ENCODE results near the gene COQ8B. TPM values are rescaled to one million over a fixed set of nuclear protein-coding genes. Genes with fewer than 3 reads are reported as not detected.

The COQ8B gene
- polyA plus RNA-seq, 1 donor (not counting 4 experiments of a cell fraction or from before 2014, with no cell fraction given), result 11.0 TPM

- Histone ChIP-seq H3K27me3 (ENCODE audit: control insufficient read depth, extremely low read depth, insufficient read depth, low read length) (no peaks in the 10 kb centered on the region), H3K4me1 (ENCODE audit: control insufficient read depth, extremely low read depth, insufficient read depth, low read length) (peaks cover 33% of the 10 kb centered on the region), H3K9me1 (ENCODE audit: control insufficient read depth, extremely low read depth, insufficient read depth, low read length) (peaks cover 9% of the 10 kb centered on the region), H3K79me2 (ENCODE audit: control insufficient read depth, insufficient read depth, low read length) (peaks cover 81% of the 10 kb centered on the region), H3K27ac (ENCODE audit: control insufficient read depth, insufficient read depth, low read length) (no peak overlapping the region), H4K20me1 (ENCODE audit: control insufficient read depth, extremely low read depth, insufficient read depth, low read length) (peaks cover 19% of the 10 kb centered on the region), H3K9me3 (ENCODE audit: control insufficient read depth, low read depth, low read length) (no peaks in the 10 kb centered on the region), H2AFZ (ENCODE audit: control insufficient read depth, low read length) (no peak overlapping the region), H3K9ac (ENCODE audit: control insufficient read depth, extremely low read depth, insufficient read depth, low read length) (no peak overlapping the region), H3K4me3 (ENCODE audit: control insufficient read depth in 2 of 3, extremely low read depth in 1 of 3, insufficient read depth in 2 of 3, low read depth in 1 of 3, low read length in 3 of 3) (no peak overlapping the region), H3K36me3 (ENCODE audit: control insufficient read depth in 2 of 2, extremely low read depth in 1 of 2, insufficient read depth in 2 of 2, low read length in 2 of 2) (peaks cover 25 to 58% of the 10 kb centered on the region in 2 experiments), H3K4me2 (ENCODE audit: control insufficient read depth, extremely low read depth, insufficient read depth, low read depth, low read length) (no peak overlapping the region)
- FAIRE-seq (no peak), DNase-seq (ENCODE audit: low read depth, low spot score) (no peak)
- dilution Hi-C loops (cut with MboI; ENCODE audit: extremely low pct_ligation_motif_present, low sequenced_read_pairs), result no loop called here
- TF ChIP-seq CTCF (optimal IDR thresholded peaks at IDR 0.05 in 1 of 3, IDR thresholded peaks at IDR 0.05 in 1 of 3, conservative IDR thresholded peaks at IDR 0.05 in 1 of 3; ENCODE audit: extremely low read depth in 1 of 3, insufficient read depth in 2 of 3, low read length in 3 of 3) (no peak), EZH2 (IDR thresholded peaks at IDR 0.05; ENCODE audit: low read length) (no peak)
These were observed 39.1 kb upstream of the COQ8B start for GRCh38 chr19:40755791-40756190.

GRCh38 chr19:40755248-40755624 lies 38.5 kb upstream of the COQ8B start:
- no peak overlapping the region for H3K9ac ChIP-seq (ENCODE audit: control insufficient read depth, extremely low read depth, insufficient read depth, low read length)
- dilution Hi-C loops (cut with MboI; ENCODE audit: extremely low pct_ligation_motif_present, low sequenced_read_pairs), result no loop called here

More at GRCh38 chr19:40755248-40755624, 38.5 kb upstream of the COQ8B start:
- no peak overlapping the region for H3K27ac ChIP-seq (ENCODE audit: control insufficient read depth, insufficient read depth, low read length)
- no peaks in the 10 kb centered on the region for H3K27me3 ChIP-seq (ENCODE audit: control insufficient read depth, extremely low read depth, insufficient read depth, low read length)
- H3K79me2 ChIP-seq (ENCODE audit: control insufficient read depth, insufficient read depth, low read length), result peaks cover 80% of the 10 kb centered on the region
- H2AFZ ChIP-seq (ENCODE audit: control insufficient read depth, low read length), result no peak overlapping the region
- FAIRE-seq (no peak), DNase-seq (ENCODE audit: low read depth, low spot score) (no peak)
- no peak for TF ChIP-seq EZH2 (IDR thresholded peaks at IDR 0.05; ENCODE audit: low read length)
- TF ChIP-seq CTCF (optimal IDR thresholded peaks at IDR 0.05 in 1 of 3, IDR thresholded peaks at IDR 0.05 in 1 of 3, conservative IDR thresholded peaks at IDR 0.05 in 1 of 3; ENCODE audit: extremely low read depth in 1 of 3, insufficient read depth in 2 of 3, low read length in 3 of 3), result no peak
- peaks cover 9% of the 10 kb centered on the region for H3K9me1 ChIP-seq (ENCODE audit: control insufficient read depth, extremely low read depth, insufficient read depth, low read length)
- H3K36me3 ChIP-seq (ENCODE audit: control insufficient read depth in 2 of 2, extremely low read depth in 1 of 2, insufficient read depth in 2 of 2, low read length in 2 of 2), result peaks cover 22 to 53% of the 10 kb centered on the region in 2 experiments
- H3K4me1 ChIP-seq (ENCODE audit: control insufficient read depth, extremely low read depth, insufficient read depth, low read length), result peaks cover 33% of the 10 kb centered on the region
- H3K9me3 ChIP-seq (ENCODE audit: control insufficient read depth, low read depth, low read length), result no peaks in the 10 kb centered on the region
- peaks cover 19% of the 10 kb centered on the region for H4K20me1 ChIP-seq (ENCODE audit: control insufficient read depth, extremely low read depth, insufficient read depth, low read length)
- no peak overlapping the region for H3K4me2 ChIP-seq (ENCODE audit: control insufficient read depth, extremely low read depth, insufficient read depth, low read depth, low read length)
- H3K4me3 ChIP-seq (ENCODE audit: control insufficient read depth in 2 of 3, extremely low read depth in 1 of 3, insufficient read depth in 2 of 3, low read depth in 1 of 3, low read length in 3 of 3), result no peak overlapping the region

Measured in keratinocyte (primary cell).